OCI-LY7 (cell line): ENCODE results near the gene FOXJ1. TPM values are rescaled to one million over a fixed set of nuclear protein-coding genes. Genes with fewer than 3 reads are reported as not detected.

Experiments used
- BruUV-seq: library from RNA; stranded (reverse); fragments of 400-500 nt; replicated peaks from 2 replicates; lab custom pipeline; 2021; lab: Mats Ljungman, UMichigan
- CTCF ChIA-PET: fragments of 300-600 bp; sonication (Branson Sonifier 250); formaldehyde crosslinking; loops from one replicate; lab custom pipeline; 2022; ENCODE audit warnings: antibody characterized with exemption; ENCODE audit not compliant: unreplicated experiment; lab: Charles Lee
- POLR2A ChIA-PET: fragments of 300-600 bp; sonication (Branson Sonifier 250); formaldehyde crosslinking; loops from one replicate; lab custom pipeline; 2022; ENCODE audit warnings: antibody characterized with exemption; lab: Charles Lee
- DNase-seq: peaks from one replicate; pipeline ENCODE4 v3.0.0-alpha.2; 2015; ENCODE audit warnings: low spot score
- H2AFZ ChIP-seq: fragments of 200-600 bp; sonication (generic), shearing (Covaris generic); 2 replicates; pipeline ENCODE4 v1.6.1; 2014; ENCODE audit warnings: mild to moderate bottlenecking, antibody characterized with exemption, low read length, moderate library complexity
- H3K27ac ChIP-seq: fragments of 200-600 bp; sonication (generic); 2 replicates; pipeline ENCODE4 v1.5.1; 2014; ENCODE audit warnings: mixed run types, low read depth, mild to moderate bottlenecking, moderate library complexity, low read length, inconsistent platforms; ENCODE audit not compliant: poor library complexity, severe bottlenecking
- H3K36me3 ChIP-seq: fragments of 200-600 bp; sonication (generic); 2 replicates; pipeline ENCODE4 v1.6.1; 2014; ENCODE audit warnings: mild to moderate bottlenecking, antibody characterized with exemption, low read length, moderate library complexity, mixed read lengths; ENCODE audit not compliant: insufficient read depth
- H3K4me1 ChIP-seq: fragments of 200-600 bp; sonication (generic); 2 replicates; pipeline ENCODE4 v1.5.1; 2014; ENCODE audit warnings: mild to moderate bottlenecking, low read length; ENCODE audit not compliant: insufficient read depth, poor library complexity, severe bottlenecking
- H3K4me2 ChIP-seq: fragments of 200-600 bp; sonication (generic); 2 replicates; pipeline ENCODE4 v1.6.1; 2014; ENCODE audit warnings: mild to moderate bottlenecking, low read length
- H3K4me3 ChIP-seq: fragments of 200-600 bp; sonication (generic); 2 replicates; pipeline ENCODE4 v1.5.1; 2014; ENCODE audit warnings: mild to moderate bottlenecking, low read depth, low read length; ENCODE audit not compliant: poor library complexity, severe bottlenecking
- H3K79me2 ChIP-seq: fragments of 200-600 bp; sonication (generic); 2 replicates; pipeline ENCODE4 v1.6.1; 2016; ENCODE audit warnings: low read depth, mild to moderate bottlenecking, low read length, moderate library complexity, mixed read lengths; ENCODE audit not compliant: insufficient read depth
- H3K9me2 ChIP-seq: fragments of 200-600 bp; sonication (generic); 2 replicates; pipeline ENCODE4 v1.6.1; 2016; ENCODE audit warnings: mild to moderate bottlenecking, low read length, mixed read lengths; ENCODE audit not compliant: insufficient read depth
- H3K9me3 ChIP-seq: fragments of 200-600 bp; sonication (generic); 2 replicates; pipeline ENCODE4 v1.6.1; 2014; ENCODE audit warnings: mild to moderate bottlenecking, mixed run types, low read length, mixed read lengths
- H4K20me1 ChIP-seq: fragments of 200-600 bp; sonication (generic); 2 replicates; pipeline ENCODE4 v1.6.1; 2014; ENCODE audit warnings: mild to moderate bottlenecking, antibody characterized with exemption, low read length, moderate library complexity, mixed read lengths; ENCODE audit not compliant: insufficient read depth
- EZH2phosphoT487 ChIP-seq: fragments of 200-600 bp; sonication (generic); IDR thresholded peaks from 2 replicates; pipeline ENCODE4 v1.6.1; 2018; ENCODE audit warnings: low read depth, borderline replicate concordance, mild to moderate bottlenecking, mixed run types, antibody characterized with exemption, low read length, moderate library complexity, mixed read lengths
- intact Hi-C: fragments of 100-400 bp; cut with micrococcal nuclease; formaldehyde crosslinking; loops from one replicate; pipeline ENCODE4 v1.10.0; 2022; ENCODE audit not compliant: unreplicated experiment
- microRNA-seq: library from miRNA; unstranded; fragments of <30 nt; microRNA quantifications from one replicate; pipeline ENCODE4 v1.2.0, GENCODE V29; 2022; ENCODE audit warnings: borderline replicate concordance
- small RNA-seq: library from RNA; depleted of rRNA; stranded (forward); fragments of <200 nt; gene quantifications from one replicate; pipeline ENCODE3, GENCODE V24; 2014
- total RNA-seq, 2 experiments: library from RNA; depleted of rRNA in 1 of 2; stranded (reverse); fragments of >200 nt in 1 of 2; shearing (Covaris generic) in 1 of 2; gene quantifications; 2 replicates each; pipeline ENCODE4 v1.2.3, GENCODE V29; 2014 to 2022
- TF ChIP-seq, protein P1 (sequence below): fragments of 200-600 bp; sonication (generic); conservative IDR thresholded peaks from 2 replicates; pipeline ENCODE4 v1.5.1; 2014; ENCODE audit warnings: mild to moderate bottlenecking, antibody characterized with exemption, low read length, moderate library complexity, mixed read lengths

Gene FOXJ1
- total RNA-seq, 2 experiments from 2014 or later: not detected

DNA sequence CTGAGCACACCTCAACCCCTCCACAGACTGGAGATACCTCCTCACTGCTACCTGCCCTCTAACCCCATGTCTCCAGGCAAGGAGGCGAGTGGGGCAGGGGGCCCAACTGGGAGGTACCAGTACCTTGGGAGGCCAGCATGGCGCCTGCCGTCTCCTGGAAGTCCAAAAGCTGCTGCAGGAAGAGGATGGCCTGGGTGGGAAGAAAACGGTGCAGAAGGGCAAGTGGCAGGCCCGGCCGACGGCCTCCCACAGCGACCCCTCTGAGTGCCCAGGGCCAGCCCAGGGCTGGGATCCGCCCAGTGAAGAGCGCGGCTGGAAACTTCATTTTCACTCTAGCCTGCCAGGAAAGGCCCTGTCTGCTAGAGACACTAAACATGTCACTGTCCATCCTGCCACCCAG is 53.5 kb downstream of the FOXJ1 start:
- Histone ChIP-seq H3K79me2 (no peaks in the 10 kb centered on the region), H3K9me3 (no peaks in the 10 kb centered on the region), H3K27ac (no peak overlapping the region), H3K4me2 (no peak overlapping the region), H2AFZ (no peak overlapping the region), H3K4me1 (no peaks in the 10 kb centered on the region), H3K36me3 (peaks cover 70% of the 10 kb centered on the region), H3K4me3 (no peak overlapping the region), H3K9me2 (no peaks in the 10 kb centered on the region), H4K20me1 (no peaks in the 10 kb centered on the region)
- CTCF ChIA-PET: no interaction called here
- POLR2A ChIA-PET: interaction anchor here (0.6 kb wide), 1 partner anchor 482 kb away, joined by 3 read pairs; a partner anchor contains a TSS
- no peak for DNase-seq
- TF ChIP-seq, protein P1, sequence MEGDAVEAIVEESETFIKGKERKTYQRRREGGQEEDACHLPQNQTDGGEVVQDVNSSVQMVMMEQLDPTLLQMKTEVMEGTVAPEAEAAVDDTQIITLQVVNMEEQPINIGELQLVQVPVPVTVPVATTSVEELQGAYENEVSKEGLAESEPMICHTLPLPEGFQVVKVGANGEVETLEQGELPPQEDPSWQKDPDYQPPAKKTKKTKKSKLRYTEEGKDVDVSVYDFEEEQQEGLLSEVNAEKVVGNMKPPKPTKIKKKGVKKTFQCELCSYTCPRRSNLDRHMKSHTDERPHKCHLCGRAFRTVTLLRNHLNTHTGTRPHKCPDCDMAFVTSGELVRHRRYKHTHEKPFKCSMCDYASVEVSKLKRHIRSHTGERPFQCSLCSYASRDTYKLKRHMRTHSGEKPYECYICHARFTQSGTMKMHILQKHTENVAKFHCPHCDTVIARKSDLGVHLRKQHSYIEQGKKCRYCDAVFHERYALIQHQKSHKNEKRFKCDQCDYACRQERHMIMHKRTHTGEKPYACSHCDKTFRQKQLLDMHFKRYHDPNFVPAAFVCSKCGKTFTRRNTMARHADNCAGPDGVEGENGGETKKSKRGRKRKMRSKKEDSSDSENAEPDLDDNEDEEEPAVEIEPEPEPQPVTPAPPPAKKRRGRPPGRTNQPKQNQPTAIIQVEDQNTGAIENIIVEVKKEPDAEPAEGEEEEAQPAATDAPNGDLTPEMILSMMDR: no peak
- TF ChIP-seq EZH2phosphoT487: no peak
- BruUV-seq: no TSS peak
- intact Hi-C loops: no loop called here

DNA sequence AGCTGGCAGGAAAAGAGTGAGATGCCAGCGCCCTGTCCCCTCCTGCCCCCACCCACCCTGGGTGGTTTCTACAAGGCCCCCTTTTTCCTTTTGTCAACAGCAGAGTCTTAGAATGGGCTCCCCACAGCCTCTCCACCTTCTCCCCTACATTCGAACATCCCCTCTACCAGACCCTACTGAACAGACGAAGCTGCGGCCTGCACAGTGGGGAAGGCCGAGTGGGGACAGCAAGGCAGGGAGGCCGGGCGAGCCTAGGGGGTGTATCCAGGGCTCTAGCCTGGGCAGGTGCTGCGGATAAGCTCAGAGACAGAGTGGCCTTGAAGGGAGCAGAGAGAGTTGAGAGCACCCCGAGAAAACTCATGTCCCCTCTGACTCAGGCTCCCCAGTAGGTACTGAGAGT is 54.7 kb downstream of the FOXJ1 start:
- Histone ChIP-seq H3K4me2 (no peak overlapping the region), H3K79me2 (no peaks in the 10 kb centered on the region), H3K4me1 (no peaks in the 10 kb centered on the region), H3K9me3 (no peaks in the 10 kb centered on the region), H3K4me3 (no peak overlapping the region), H3K27ac (no peak overlapping the region), H4K20me1 (no peaks in the 10 kb centered on the region), H3K9me2 (no peaks in the 10 kb centered on the region), H3K36me3 (peaks cover 67% of the 10 kb centered on the region), H2AFZ (no peak overlapping the region)
- TF ChIP-seq, protein P1: no peak
- no peak for TF ChIP-seq EZH2phosphoT487
- POLR2A ChIA-PET: no interaction called here
- no TSS peak for BruUV-seq
- CTCF ChIA-PET: interaction anchor here (0.6 kb wide), 1 partner anchor 57 kb away, joined by 4 read pairs; no protein-coding TSS in a partner anchor
- DNase-seq: no peak
- intact Hi-C loops: no loop called here

Small RNA genes within 50 kb of the gene (microRNA-seq; reads per million reads assigned to microRNA genes)
- gene MIR6868: 6.8 reads per million

Small RNA genes within 50 kb of the gene (small RNA-seq; reads per million reads assigned to genes)
- not detected for gene MIR6868

Other genes starting within 250 kb of the FOXJ1 start
- 45.0 and 54.2 TPM in 2 replicates for gene TRIM65, start 244.3 kb downstream of the FOXJ1 start, total RNA-seq (2014; rRNA removed; shearing (Covaris generic))
- gene TRIM65, start 244.3 kb downstream of the FOXJ1 start, total RNA-seq (2022): 60.4 and 62.9 TPM in 2 replicates
- 91.9 and 112 TPM in 2 replicates for gene MRPL38, start 236.4 kb downstream of the FOXJ1 start, total RNA-seq (2014; rRNA removed; shearing (Covaris generic))
- 175 and 198 TPM in 2 replicates for gene MRPL38, start 236.4 kb downstream of the FOXJ1 start, total RNA-seq (2022)
- gene FBF1, start 200.2 kb downstream of the FOXJ1 start, total RNA-seq (2014; rRNA removed; shearing (Covaris generic)): 34.6 and 38.7 TPM in 2 replicates
- gene FBF1, start 200.2 kb downstream of the FOXJ1 start, total RNA-seq (2022): 47.8 and 47.9 TPM in 2 replicates
- 12.3 and 22.6 TPM in 2 replicates for gene ACOX1, start 162.1 kb downstream of the FOXJ1 start, total RNA-seq (2014; rRNA removed; shearing (Covaris generic))
- gene ACOX1, start 162.1 kb downstream of the FOXJ1 start, total RNA-seq (2022): 30.2 and 34.6 TPM in 2 replicates
- 17.6 and 22.5 TPM in 2 replicates for gene TEN1, start 162.0 kb downstream of the FOXJ1 start, total RNA-seq (2014; rRNA removed; shearing (Covaris generic))
- 18.2 and 22.5 TPM in 2 replicates for gene TEN1, start 162.0 kb downstream of the FOXJ1 start, total RNA-seq (2022)
- gene CDK3, start 140.4 kb downstream of the FOXJ1 start, total RNA-seq (2014; rRNA removed; shearing (Covaris generic)): 7.3 and 15.9 TPM in 2 replicates
- gene CDK3, start 140.4 kb downstream of the FOXJ1 start, total RNA-seq (2022): 12.8 and 17.2 TPM in 2 replicates
- 5.6 and 9.9 TPM in 2 replicates for gene EVPL, start 113.9 kb downstream of the FOXJ1 start, total RNA-seq (2014; rRNA removed; shearing (Covaris generic))
- 5.1 and 6.9 TPM in 2 replicates for gene EVPL, start 113.9 kb downstream of the FOXJ1 start, total RNA-seq (2022)
- gene SRP68, start 68.7 kb downstream of the FOXJ1 start, total RNA-seq (2014; rRNA removed; shearing (Covaris generic)): 53.5 and 54.0 TPM in 2 replicates
- gene SRP68, start 68.7 kb downstream of the FOXJ1 start, total RNA-seq (2022): 199 and 200 TPM in 2 replicates
- not detected in 2 replicates for gene GALR2, start 66.5 kb downstream of the FOXJ1 start, total RNA-seq (2014; rRNA removed; shearing (Covaris generic))
- gene GALR2, start 66.5 kb downstream of the FOXJ1 start, total RNA-seq (2022): 0.63 TPM in 1 of 2 replicates, not detected in the other
- gene ZACN, start 62.1 kb downstream of the FOXJ1 start, total RNA-seq (2014; rRNA removed; shearing (Covaris generic)): 0.76 TPM in 1 of 2 replicates, not detected in the other
- 0.33 and 1.2 TPM in 2 replicates for gene ZACN, start 62.1 kb downstream of the FOXJ1 start, total RNA-seq (2022)
- gene EXOC7, start 37.5 kb downstream of the FOXJ1 start, total RNA-seq (2014; rRNA removed; shearing (Covaris generic)): 118 and 122 TPM in 2 replicates
- 173 and 175 TPM in 2 replicates for gene EXOC7, start 37.5 kb downstream of the FOXJ1 start, total RNA-seq (2022)
- gene RNF157, start 99.2 kb upstream of the FOXJ1 start, total RNA-seq (2014; rRNA removed; shearing (Covaris generic)): 0.21 and 0.28 TPM in 2 replicates
- 0.70 and 1.3 TPM in 2 replicates for gene RNF157, start 99.2 kb upstream of the FOXJ1 start, total RNA-seq (2022)
- gene UBALD2, start 124.1 kb upstream of the FOXJ1 start, total RNA-seq (2014; rRNA removed; shearing (Covaris generic)): 70.9 and 86.4 TPM in 2 replicates
- gene UBALD2, start 124.1 kb upstream of the FOXJ1 start, total RNA-seq (2022): 238 and 305 TPM in 2 replicates
- 6.7 and 9.4 TPM in 2 replicates for gene QRICH2, start 167.0 kb upstream of the FOXJ1 start, total RNA-seq (2014; rRNA removed; shearing (Covaris generic))
- 5.7 and 7.2 TPM in 2 replicates for gene QRICH2, start 167.0 kb upstream of the FOXJ1 start, total RNA-seq (2022)
- gene PRPSAP1, start 212.7 kb upstream of the FOXJ1 start, total RNA-seq (2014; rRNA removed; shearing (Covaris generic)): 52.6 and 53.3 TPM in 2 replicates
- gene PRPSAP1, start 212.7 kb upstream of the FOXJ1 start, total RNA-seq (2022): 111 and 130 TPM in 2 replicates
- gene SPHK1, start 243.4 kb upstream of the FOXJ1 start, total RNA-seq (2014; rRNA removed; shearing (Covaris generic)): 0.28 and 0.36 TPM in 2 replicates
- 0.22 and 0.78 TPM in 2 replicates for gene SPHK1, start 243.4 kb upstream of the FOXJ1 start, total RNA-seq (2022)